Body of pancreas (tissue), 4 donors: ENCODE data around the gene SCO2.

Source experiments
- POLR2A ChIP-seq, 3 donors: fragments of 450-650 bp; IDR thresholded peaks; one replicate each; pipeline ENCODE4 v1.6.1; 2016; ENCODE audit warnings: antibody characterized with exemption in 3 of 3, mild to moderate bottlenecking in 2 of 3
- TF ChIP-seq, protein P1 (sequence below), 7 experiments: fragments of 450-650 bp in 4 of 7; fragments of 200-600 bp in 3 of 7; sonication (generic) in 3 of 7; IDR thresholded peaks; one replicate each; pipeline ENCODE4 v1.5.1; 2016 to 2019; ENCODE audit warnings: antibody characterized with exemption in 7 of 7

DNA sequence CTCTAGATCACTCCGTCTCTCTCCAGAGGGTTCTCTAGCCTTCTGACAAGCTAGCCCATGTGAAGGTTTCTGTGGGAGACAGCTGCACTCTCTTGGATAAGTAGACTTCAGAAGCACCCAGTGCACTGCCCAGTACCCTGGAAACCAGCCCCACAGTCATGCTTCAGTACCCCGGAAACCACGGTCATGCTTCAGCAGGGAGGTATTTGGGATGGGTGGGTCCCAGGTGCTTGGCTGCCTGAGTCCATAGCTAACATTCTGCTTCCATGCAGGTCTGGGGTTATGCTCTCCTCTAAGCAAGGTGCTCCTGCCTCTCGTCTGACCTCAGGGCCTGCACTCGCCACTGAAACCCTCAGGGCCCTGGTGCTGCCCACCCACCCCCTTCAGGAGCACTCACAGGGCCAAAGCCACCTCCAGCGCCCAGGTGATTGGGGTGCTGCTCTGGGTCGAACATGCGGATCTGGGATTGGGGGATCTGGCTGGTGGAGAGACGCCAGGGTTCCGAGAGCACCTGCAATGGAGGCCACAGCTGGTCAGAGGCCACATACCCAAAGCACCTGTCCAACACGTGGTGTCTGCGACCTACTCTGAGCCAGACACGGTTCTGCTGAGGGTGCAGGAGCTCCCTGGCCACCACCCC lies 44.6 kb upstream of the SCO2 start:
- TF ChIP-seq, protein P1, sequence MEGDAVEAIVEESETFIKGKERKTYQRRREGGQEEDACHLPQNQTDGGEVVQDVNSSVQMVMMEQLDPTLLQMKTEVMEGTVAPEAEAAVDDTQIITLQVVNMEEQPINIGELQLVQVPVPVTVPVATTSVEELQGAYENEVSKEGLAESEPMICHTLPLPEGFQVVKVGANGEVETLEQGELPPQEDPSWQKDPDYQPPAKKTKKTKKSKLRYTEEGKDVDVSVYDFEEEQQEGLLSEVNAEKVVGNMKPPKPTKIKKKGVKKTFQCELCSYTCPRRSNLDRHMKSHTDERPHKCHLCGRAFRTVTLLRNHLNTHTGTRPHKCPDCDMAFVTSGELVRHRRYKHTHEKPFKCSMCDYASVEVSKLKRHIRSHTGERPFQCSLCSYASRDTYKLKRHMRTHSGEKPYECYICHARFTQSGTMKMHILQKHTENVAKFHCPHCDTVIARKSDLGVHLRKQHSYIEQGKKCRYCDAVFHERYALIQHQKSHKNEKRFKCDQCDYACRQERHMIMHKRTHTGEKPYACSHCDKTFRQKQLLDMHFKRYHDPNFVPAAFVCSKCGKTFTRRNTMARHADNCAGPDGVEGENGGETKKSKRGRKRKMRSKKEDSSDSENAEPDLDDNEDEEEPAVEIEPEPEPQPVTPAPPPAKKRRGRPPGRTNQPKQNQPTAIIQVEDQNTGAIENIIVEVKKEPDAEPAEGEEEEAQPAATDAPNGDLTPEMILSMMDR (IDR thresholded peaks at IDR 0.05), result no peak
- TF ChIP-seq POLR2A (IDR thresholded peaks at IDR 0.05), result no peak
